Smooth muscle cell (in vitro differentiated cells): ENCODE results near the gene MAT2A. TPM values are rescaled to one million over a fixed set of nuclear protein-coding genes. Genes with fewer than 3 reads are reported as not detected.

Experiments used
- DNase-seq: peaks from one replicate; lab custom pipeline; 2025; ENCODE audit not compliant: unreplicated experiment; lab: John Stamatoyannopoulos, UW
- H2AFZ ChIP-seq: fragments of 200-600 bp; sonication (generic); 2 replicates; pipeline ENCODE4 v1.6.0; 2016; ENCODE audit warnings: antibody characterized with exemption, low read depth, mild to moderate bottlenecking
- H3F3A ChIP-seq: fragments of 200-600 bp; sonication (generic); 2 replicates; pipeline ENCODE4 v1.6.0; 2017; ENCODE audit warnings: antibody characterized with exemption, low read depth
- H3K27ac ChIP-seq: fragments of 200-600 bp; sonication (generic); 2 replicates; pipeline ENCODE4 v1.5.1; 2016; ENCODE audit warnings: low read depth, mild to moderate bottlenecking
- H3K27me3 ChIP-seq: fragments of 200-600 bp; sonication (generic); 2 replicates; pipeline ENCODE4 v1.6.1; 2016; ENCODE audit warnings: low read depth, mild to moderate bottlenecking
- H3K36me3 ChIP-seq: fragments of 200-600 bp; sonication (generic); 2 replicates; pipeline ENCODE4 v1.5.1; 2016; ENCODE audit warnings: low read depth
- H3K4me1 ChIP-seq: fragments of 200-600 bp; sonication (generic); 2 replicates; pipeline ENCODE4 v1.5.1; 2016; ENCODE audit warnings: low read depth
- H3K4me2 ChIP-seq: fragments of 200-600 bp; sonication (generic); 2 replicates; pipeline ENCODE4 v1.6.0; 2016; ENCODE audit warnings: mild to moderate bottlenecking
- H3K4me3 ChIP-seq: fragments of 200-600 bp; sonication (generic); 2 replicates; pipeline ENCODE4 v1.5.1; 2016; ENCODE audit warnings: mild to moderate bottlenecking
- H3K79me2 ChIP-seq: fragments of 200-600 bp; sonication (generic); 2 replicates; pipeline ENCODE4 v1.6.0; 2016; ENCODE audit warnings: low read depth, mild to moderate bottlenecking
- H3K9ac ChIP-seq: fragments of 200-600 bp; sonication (generic); 2 replicates; pipeline ENCODE4 v1.6.0; 2016; ENCODE audit warnings: low read depth
- H3K9me3 ChIP-seq: fragments of 200-600 bp; sonication (generic); replicated peaks from 2 replicates; pipeline ENCODE4 v1.5.1; 2016; ENCODE audit warnings: low read depth
- H4K20me1 ChIP-seq: fragments of 200-600 bp; sonication (generic); 2 replicates; pipeline ENCODE4 v1.6.0; 2016; ENCODE audit warnings: low read depth
- CTCF ChIP-seq: fragments of 200-600 bp; sonication (generic); IDR thresholded peaks from 2 replicates; pipeline ENCODE4 v1.5.1; 2017; ENCODE audit warnings: borderline replicate concordance, mild to moderate bottlenecking, antibody characterized with exemption; ENCODE audit not compliant: insufficient read depth, poor library complexity, severe bottlenecking
- WGBS: methylation state at CpG from one replicate; pipeline ENCODE4 v1.1.7; 2016; ENCODE audit warnings: low lambda C conversion rate; 5-methylcytosine and 5-hydroxymethylcytosine counted together
- polyA plus RNA-seq: library from polyadenylated mRNA; unstranded; fragments of >200 nt; fragmentation: Nextera tagmentation; extraction: Ambion mirVana; gene quantifications from 2 replicates; pipeline ENCODE4 v1.2.1, GENCODE V29; 2016
- total RNA-seq: library from RNA; depleted of rRNA; stranded (reverse); fragments of >200 nt; gene quantifications from 2 replicates; pipeline ENCODE4 v1.2.3, GENCODE V29; 2014

Gene MAT2A
- total and polyA plus RNA-seq, 2 experiments from 2014 or later, result 93.8 to 108 TPM

GRCh38 chr2:85537600-85538506, 1.1 kb upstream of the MAT2A start:
- peak overlapping the region; percentile 99 for H3K4me2 ChIP-seq
- peak overlapping the region; percentile 92 for H3K4me3 ChIP-seq
- H2AFZ ChIP-seq, result peak overlapping the region; percentile 74
- 6% methylated on average over 35 of the region's 35 CpGs for WGBS
- peak overlapping the region; percentile 98 for H3K27ac ChIP-seq
- H3K4me1 ChIP-seq, result peaks cover 38% of the 10 kb centered on the region
- H3K36me3 ChIP-seq, result peaks cover 10% of the 10 kb centered on the region
- no peaks in the 10 kb centered on the region for H3K9me3 ChIP-seq
- H4K20me1 ChIP-seq, result peaks cover 38% of the 10 kb centered on the region
- H3K9ac ChIP-seq, result peak overlapping the region; percentile 96
- peak; percentile 17 for DNase-seq
- no peak for TF ChIP-seq CTCF
- H3F3A ChIP-seq, result peaks cover 40% of the 10 kb centered on the region
- peaks cover 48% of the 10 kb centered on the region for H3K79me2 ChIP-seq
- no peaks in the 10 kb centered on the region for H3K27me3 ChIP-seq

GRCh38 chr2:85539361-85540132, 579 bp downstream of the MAT2A start:
- WGBS, result 3% methylated on average over 36 of the region's 67 CpGs
- H3K4me1 ChIP-seq, result peaks cover 38% of the 10 kb centered on the region
- H3F3A ChIP-seq, result peaks cover 52% of the 10 kb centered on the region
- peak overlapping the region; percentile 99 for H3K4me2 ChIP-seq
- H2AFZ ChIP-seq, result no peak overlapping the region
- no peaks in the 10 kb centered on the region for H3K9me3 ChIP-seq
- peak overlapping the region; percentile 92 for H3K4me3 ChIP-seq
- peaks cover 19% of the 10 kb centered on the region for H3K36me3 ChIP-seq
- TF ChIP-seq CTCF, result no peak
- peaks cover 55% of the 10 kb centered on the region for H4K20me1 ChIP-seq
- peak; percentile 38 for DNase-seq
- no peaks in the 10 kb centered on the region for H3K27me3 ChIP-seq
- peaks cover 53% of the 10 kb centered on the region for H3K79me2 ChIP-seq
- H3K27ac ChIP-seq, result peak overlapping the region; percentile 98
- H3K9ac ChIP-seq, result peak overlapping the region; percentile 96

- Histone ChIP-seq H4K20me1 (peaks cover 61% of the 10 kb centered on the region), H2AFZ (no peak overlapping the region), H3K27me3 (no peaks in the 10 kb centered on the region), H3K4me2 (peak overlapping the region; percentile 99), H3K9me3 (no peaks in the 10 kb centered on the region), H3K4me3 (peak overlapping the region; percentile 92), H3K79me2 (peaks cover 53% of the 10 kb centered on the region), H3K36me3 (peaks cover 19% of the 10 kb centered on the region), H3F3A (peaks cover 55% of the 10 kb centered on the region), H3K4me1 (peaks cover 38% of the 10 kb centered on the region), H3K9ac (peak overlapping the region; percentile 96), H3K27ac (peak overlapping the region; percentile 98)
- no peak for TF ChIP-seq CTCF
- DNase-seq, result no peak
- 3% methylated on average over 11 of the region's 11 CpGs for WGBS
Measured at GRCh38 chr2:85540133-85540648, 1.2 kb downstream of the MAT2A start.
